Mesodermal cell (in vitro differentiated cells): ENCODE results near the gene GRHL1.

Source experiments
- H3K27ac ChIP-seq: 2 replicates; pipeline ENCODE4 v1.7.0; 2013; ENCODE audit warnings: mild to moderate bottlenecking, low read depth, low read length, moderate library complexity; ENCODE audit not compliant: severe bottlenecking
- H3K36me3 ChIP-seq: 2 replicates; pipeline ENCODE4 v1.7.1; 2013; ENCODE audit warnings: mild to moderate bottlenecking, low read length, moderate library complexity; ENCODE audit not compliant: control insufficient read depth, insufficient read depth
- H3K4me1 ChIP-seq: one replicate; pipeline ENCODE4 v1.7.1; 2013; ENCODE audit warnings: mild to moderate bottlenecking, low read length; ENCODE audit not compliant: insufficient read depth, control insufficient read depth, poor library complexity, severe bottlenecking
- H3K4me3 ChIP-seq: 2 replicates; pipeline ENCODE4 v1.7.0; 2013; ENCODE audit warnings: low read length, control low read depth, mild to moderate bottlenecking; ENCODE audit not compliant: insufficient read depth, poor library complexity, severe bottlenecking; ENCODE audit errors: extremely low read depth
- H3K9me3 ChIP-seq: 2 replicates; pipeline ENCODE4 v1.7.1; 2013; ENCODE audit warnings: mild to moderate bottlenecking, low read length, moderate library complexity; ENCODE audit not compliant: control insufficient read depth
- WGBS, 2 experiments: methylation state at CpG; one replicate each; pipeline ENCODE4 v1.1.5; 2013; ENCODE audit warnings: missing lambda C conversion rate in 2 of 2; ENCODE audit not compliant: insufficient coverage in 2 of 2; 5-methylcytosine and 5-hydroxymethylcytosine counted together

GRHL1 gene

GRCh38 chr2:10003206-10004125, 52.0 kb downstream of the GRHL1 start:
- Histone ChIP-seq H3K36me3 (no peaks in the 10 kb centered on the region), H3K4me1 (peaks cover 8% of the 10 kb centered on the region), H3K4me3 (no peak overlapping the region), H3K9me3 (no peaks in the 10 kb centered on the region), H3K27ac (no peak overlapping the region)
- 95 to 98% methylated on average over 18 to 19 of the region's 20 CpGs for WGBS, 2 experiments

GRCh38 chr2:10004401-10004800, 52.9 kb downstream of the GRHL1 start:
- Histone ChIP-seq H3K4me3 (no peak overlapping the region), H3K27ac (no peak overlapping the region), H3K4me1 (peaks cover 8% of the 10 kb centered on the region), H3K9me3 (no peaks in the 10 kb centered on the region), H3K36me3 (no peaks in the 10 kb centered on the region)
- 93 to 94% methylated on average over 2 to 3 of the region's 5 CpGs for WGBS, 2 experiments

- Histone ChIP-seq H3K36me3 (no peaks in the 10 kb centered on the region), H3K4me3 (no peak overlapping the region), H3K9me3 (no peaks in the 10 kb centered on the region), H3K4me1 (peaks cover 8% of the 10 kb centered on the region), H3K27ac (no peak overlapping the region)
- WGBS, 2 experiments = 38 to 68% methylated on average over 1 to 3 of the region's 3 CpGs
Observed at GRCh38 chr2:10004836-10005235, 53.3 kb downstream of the GRHL1 start.

GRCh38 chr2:10005461-10006235, 54.2 kb downstream of the GRHL1 start:
- H3K36me3 ChIP-seq = no peaks in the 10 kb centered on the region
- no peaks in the 10 kb centered on the region for H3K9me3 ChIP-seq
- H3K27ac ChIP-seq = no peak overlapping the region
- 93 to 95% methylated on average over 14 to 16 of the region's 17 CpGs for WGBS, 2 experiments
- H3K4me1 ChIP-seq = peaks cover 8% of the 10 kb centered on the region
- H3K4me3 ChIP-seq = no peak overlapping the region

GRCh38 chr2:10006236-10007161, 55.0 kb downstream of the GRHL1 start:
- WGBS, 2 experiments = 93 to 94% methylated on average over 53 to 54 of the region's 64 CpGs
- Histone ChIP-seq H3K4me1 (peaks cover 8% of the 10 kb centered on the region), H3K36me3 (no peaks in the 10 kb centered on the region), H3K27ac (no peak overlapping the region), H3K4me3 (no peak overlapping the region), H3K9me3 (no peaks in the 10 kb centered on the region)

GRCh38 chr2:10007435-10007834, 55.9 kb downstream of the GRHL1 start:
- no peaks in the 10 kb centered on the region for H3K36me3 ChIP-seq
- no peak overlapping the region for H3K27ac ChIP-seq
- H3K4me1 ChIP-seq = peaks cover 8% of the 10 kb centered on the region
- 83 to 96% methylated on average over 6 of the region's 9 CpGs for WGBS, 2 experiments
- no peaks in the 10 kb centered on the region for H3K9me3 ChIP-seq
- no peak overlapping the region for H3K4me3 ChIP-seq

GRCh38 chr2:10007921-10008808, 56.7 kb downstream of the GRHL1 start:
- Histone ChIP-seq H3K4me1 (peaks cover 8% of the 10 kb centered on the region), H3K9me3 (no peaks in the 10 kb centered on the region), H3K36me3 (no peaks in the 10 kb centered on the region), H3K4me3 (no peak overlapping the region), H3K27ac (no peak overlapping the region)
- 86 to 88% methylated on average over 19 to 20 of the region's 22 CpGs for WGBS, 2 experiments

GRCh38 chr2:10008809-10009176, 57.3 kb downstream of the GRHL1 start:
- 87 to 94% methylated on average over 7 to 9 of the region's 9 CpGs for WGBS, 2 experiments
- H3K4me3 ChIP-seq = no peak overlapping the region
- no peak overlapping the region for H3K27ac ChIP-seq
- no peaks in the 10 kb centered on the region for H3K9me3 ChIP-seq
- H3K36me3 ChIP-seq = no peaks in the 10 kb centered on the region
- H3K4me1 ChIP-seq = peaks cover 8% of the 10 kb centered on the region

GRCh38 chr2:10009271-10009810, 57.8 kb downstream of the GRHL1 start:
- no peak overlapping the region for H3K27ac ChIP-seq
- 91 to 96% methylated on average over 17 to 18 of the region's 19 CpGs for WGBS, 2 experiments

More at GRCh38 chr2:10009271-10009810, 57.8 kb downstream of the GRHL1 start:
- Histone ChIP-seq H3K4me1 (peaks cover 8% of the 10 kb centered on the region), H3K4me3 (no peak overlapping the region), H3K9me3 (no peaks in the 10 kb centered on the region), H3K36me3 (no peaks in the 10 kb centered on the region)
